Measurements from ENCODE around the gene SCIN. TPM values are rescaled to one million over a fixed set of nuclear protein-coding genes. Genes with fewer than 3 reads are reported as not detected.
A peak's percentile ranks its signal among the peaks of the same experiment; 100 is the strongest.
"Not testable (repeated sequence)": the region's sequence is repeated elsewhere in the genome, so short reads cannot be mapped to it uniquely, and the experiment has no call there.

SCIN gene
- total and polyA plus RNA-seq, 4 donors = 0.23 to 9.1 (median 2.9) TPM

DNA sequence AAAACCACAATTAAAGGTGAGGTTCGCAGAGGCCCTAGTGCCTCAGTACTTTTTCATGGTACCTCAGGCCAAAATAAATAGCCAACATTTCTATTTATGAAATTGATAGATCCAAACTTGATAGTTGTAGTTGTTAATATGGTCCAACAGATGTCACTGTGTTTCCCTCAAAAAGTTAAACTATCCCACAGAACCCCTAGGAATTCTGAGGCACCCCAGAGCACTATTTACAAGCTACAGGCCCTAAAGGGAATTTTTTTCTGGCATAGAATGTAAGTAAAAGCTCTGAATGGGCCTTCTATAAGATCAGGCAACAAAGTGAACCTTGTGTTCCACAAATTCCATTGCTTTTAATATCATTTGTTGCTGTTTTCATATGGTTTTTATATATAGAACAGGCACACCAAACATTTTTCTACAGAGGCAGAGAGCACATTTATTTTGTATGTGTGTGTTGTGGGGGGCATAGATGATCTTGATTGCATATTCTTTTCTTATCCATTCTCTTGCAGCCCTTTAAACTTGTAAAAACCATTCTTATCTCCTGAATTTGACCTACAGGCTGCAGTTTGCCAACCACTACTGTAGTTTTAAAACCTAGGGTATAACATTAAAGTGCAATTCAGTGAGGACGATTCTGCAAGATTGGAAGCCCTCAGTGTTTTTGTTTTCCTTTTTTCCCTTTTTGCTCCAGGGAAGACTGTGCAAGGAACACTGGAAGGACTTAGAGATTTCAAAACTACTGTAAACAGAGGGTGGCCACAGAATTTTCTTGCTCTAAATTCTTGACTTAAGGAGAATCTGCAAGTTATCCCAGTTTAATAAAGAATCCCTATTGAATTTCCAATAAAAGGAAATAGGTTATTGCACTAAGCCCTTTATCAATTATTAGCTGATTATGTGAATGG, 113.4 kb downstream of the SCIN start:
- Histone ChIP-seq H3K27ac (ENCODE audit: low read depth in 1 of 2, low read length in 2 of 2) (no peak overlapping the region), H3K27me3 (ENCODE audit: control insufficient read depth in 1 of 2, insufficient read depth in 2 of 2, low read length in 1 of 2) (peaks cover 0 to 1% of the 10 kb centered on the region in 2 donors), H3K36me3 (ENCODE audit: control insufficient read depth in 1 of 2, insufficient read depth in 2 of 2, low read length in 1 of 2) (no peaks in the 10 kb centered on the region), H3K4me1 (ENCODE audit: control insufficient read depth in 1 of 2, insufficient read depth in 2 of 2, low read length in 2 of 2) (no peaks in the 10 kb centered on the region), H3K4me3 (ENCODE audit: low read length in 2 of 2) (no peak overlapping the region), H3K9me3 (ENCODE audit: control insufficient read depth, low read length) (no peaks in the 10 kb centered on the region)
- 26 to 32% methylated on average over 2 of the region's 2 CpGs for WGBS, 2 donors
- DNase-seq = no peak
- no peak for ATAC-seq (ENCODE audit: low FRiP score)
- intact Hi-C loops (cut with DNase I) = loop anchor here (5.0 to 10.0 kb wide), 2 partner anchors 201 to 578 kb away; no protein-coding TSS in a partner anchor

DNA sequence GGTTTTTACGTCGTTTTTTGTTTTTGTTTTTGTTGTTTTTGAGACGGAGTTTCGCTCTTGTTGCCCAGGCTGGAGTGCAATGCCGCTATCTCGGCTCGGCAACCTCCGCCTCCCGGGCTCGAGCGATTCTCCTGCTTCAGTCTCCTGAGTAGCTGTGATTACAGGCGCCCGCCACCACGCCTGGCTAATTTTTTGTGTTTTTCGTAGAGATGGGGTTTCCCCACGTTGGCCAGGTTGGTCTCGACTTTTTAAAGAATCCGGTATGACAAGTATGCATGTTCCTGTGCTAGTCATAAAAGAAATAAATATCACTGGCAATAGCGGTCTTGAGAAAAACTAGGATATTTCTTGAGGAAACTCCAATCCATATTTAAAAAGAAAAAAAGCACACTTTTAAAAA, 114.2 kb downstream of the SCIN start:
- intact Hi-C loops (cut with DNase I) = loop anchor here (5.0 to 10.0 kb wide), 2 partner anchors 200 to 578 kb away; no protein-coding TSS in a partner anchor
- DNase-seq (no peak), ATAC-seq (ENCODE audit: low FRiP score) (no peak)
- H3K27ac ChIP-seq (ENCODE audit: low read depth in 1 of 2, low read length in 2 of 2) = no peak overlapping the region
- H3K4me1 ChIP-seq (ENCODE audit: control insufficient read depth in 1 of 2, insufficient read depth in 2 of 2, low read length in 2 of 2) = no peaks in the 10 kb centered on the region
- H3K27me3 ChIP-seq (ENCODE audit: control insufficient read depth in 1 of 2, insufficient read depth in 2 of 2, low read length in 1 of 2) = no peaks in the 10 kb centered on the region
- no peaks in the 10 kb centered on the region for H3K36me3 ChIP-seq (ENCODE audit: control insufficient read depth in 1 of 2, insufficient read depth in 2 of 2, low read length in 1 of 2)
- WGBS, 2 donors = 88 to 89% methylated on average over 19 of the region's 19 CpGs
- no peaks in the 10 kb centered on the region for H3K9me3 ChIP-seq (ENCODE audit: control insufficient read depth, low read length)
- H3K4me3 ChIP-seq (ENCODE audit: low read length in 2 of 2) = no peak overlapping the region

DNA sequence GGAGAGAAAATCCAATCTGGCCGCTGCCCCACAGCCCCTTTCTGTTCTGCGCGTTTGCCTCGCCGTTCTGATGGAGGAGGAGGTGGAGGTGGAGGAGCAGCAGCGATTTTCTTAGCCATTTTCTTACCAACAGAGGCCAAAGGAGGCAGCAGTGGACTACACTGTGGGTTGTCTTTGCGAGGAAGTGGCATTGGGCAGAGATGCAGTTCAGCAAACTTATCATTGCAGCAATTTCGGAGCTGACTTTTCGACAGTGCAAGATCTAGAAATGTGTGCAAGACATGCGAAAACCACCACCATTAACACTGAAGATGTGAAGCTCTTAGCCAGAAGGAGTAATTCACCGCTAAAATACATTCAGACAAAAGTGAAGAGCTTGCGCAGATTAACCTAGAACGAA, 115.0 kb downstream of the SCIN start:
- Histone ChIP-seq H3K4me1 (ENCODE audit: control insufficient read depth in 1 of 2, insufficient read depth in 2 of 2, low read length in 2 of 2) (no peaks in the 10 kb centered on the region), H3K9me3 (ENCODE audit: control insufficient read depth, low read length) (no peaks in the 10 kb centered on the region), H3K27ac (ENCODE audit: low read depth in 1 of 2, low read length in 2 of 2) (no peak overlapping the region), H3K27me3 (ENCODE audit: control insufficient read depth in 1 of 2, insufficient read depth in 2 of 2, low read length in 1 of 2) (no peaks in the 10 kb centered on the region), H3K4me3 (ENCODE audit: low read length in 2 of 2) (no peak overlapping the region), H3K36me3 (ENCODE audit: control insufficient read depth in 1 of 2, insufficient read depth in 2 of 2, low read length in 1 of 2) (no peaks in the 10 kb centered on the region)
- DNase-seq (no peak), ATAC-seq (ENCODE audit: low FRiP score) (no peak)
- 53 to 67% methylated on average over 13 of the region's 13 CpGs for WGBS, 2 donors
- intact Hi-C loops (cut with DNase I) = loop anchor here (5.0 to 10.0 kb wide), 2 partner anchors 199 to 577 kb away; no protein-coding TSS in a partner anchor

- no peaks in the 10 kb centered on the region for H3K4me1 ChIP-seq (ENCODE audit: control insufficient read depth in 1 of 2, insufficient read depth in 2 of 2, low read length in 2 of 2)
- peak; percentile 96 to 97 for DNase-seq
- intact Hi-C loops (cut with DNase I) = loop anchor here (5.0 to 10.0 kb wide), 2 partner anchors 198 to 576 kb away; no protein-coding TSS in a partner anchor
- ATAC-seq (ENCODE audit: low FRiP score) = peak; percentile 96
- H3K4me3 ChIP-seq (ENCODE audit: low read length in 2 of 2) = peak overlapping the region; percentile 73 to 93
- no peaks in the 10 kb centered on the region for H3K9me3 ChIP-seq (ENCODE audit: control insufficient read depth, low read length)
- 5 to 7% methylated on average over 42 to 54 of the region's 54 CpGs for WGBS, 2 donors
- H3K27ac ChIP-seq (ENCODE audit: low read depth in 1 of 2, low read length in 2 of 2) = no peak overlapping the region
- no peaks in the 10 kb centered on the region for H3K36me3 ChIP-seq (ENCODE audit: control insufficient read depth in 1 of 2, insufficient read depth in 2 of 2, low read length in 1 of 2)
- no peaks in the 10 kb centered on the region for H3K27me3 ChIP-seq (ENCODE audit: control insufficient read depth in 1 of 2, insufficient read depth in 2 of 2, low read length in 1 of 2)
Measured at GRCh38 chr7:12686234-12686890, 115.8 kb downstream of the SCIN start.

DNA sequence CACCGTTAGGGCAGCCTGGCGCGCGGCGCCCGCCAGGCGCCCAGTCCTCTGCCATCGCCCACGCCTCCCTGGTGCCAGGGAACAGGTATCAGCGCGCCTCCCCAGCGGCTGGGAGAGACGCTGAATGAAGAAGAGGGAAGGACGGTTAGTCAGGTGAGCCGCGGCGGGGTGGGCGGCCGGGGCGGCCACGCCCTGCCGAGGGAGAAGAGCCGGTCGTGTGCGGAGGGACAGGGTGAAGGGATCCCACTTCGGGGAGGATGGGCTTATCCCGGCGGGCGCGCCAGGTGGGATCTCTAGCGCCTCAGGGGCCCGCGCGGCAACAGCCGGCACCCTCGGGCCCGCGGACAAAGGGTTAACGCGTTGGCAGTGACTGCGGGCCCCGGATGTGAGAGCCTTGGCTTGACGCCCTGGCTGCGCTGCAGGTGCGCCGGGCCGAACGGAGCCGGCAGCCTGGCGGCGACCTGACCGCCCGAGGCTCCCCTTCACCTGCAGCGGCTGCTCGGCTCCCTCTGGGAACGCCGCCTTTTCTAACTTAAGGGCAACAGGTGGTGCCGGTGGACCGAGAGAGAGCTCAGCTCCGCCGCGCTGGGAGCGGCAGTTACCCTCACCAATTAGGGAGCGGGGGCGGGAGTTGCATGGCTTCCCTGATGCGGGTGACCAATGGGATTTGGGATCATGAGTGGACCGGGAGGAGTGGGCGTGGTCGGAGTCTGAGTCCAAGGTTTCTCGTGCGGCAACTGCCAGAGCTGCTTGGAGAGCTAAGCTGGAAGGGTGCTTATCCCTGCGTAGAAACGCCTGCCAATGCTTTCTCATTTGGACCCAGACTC, 116.6 kb downstream of the SCIN start, which contains the start of gene ARL4A:
ARL4A (plus strand) TSS at position 743 of the 827 bp plus-strand sequence. CDS start 622 bp downstream, outside the sequence.
- ATAC-seq (ENCODE audit: low FRiP score) = peak; percentile 97
- Histone ChIP-seq H3K36me3 (ENCODE audit: control insufficient read depth in 1 of 2, insufficient read depth in 2 of 2, low read length in 1 of 2) (no peaks in the 10 kb centered on the region), H3K9me3 (ENCODE audit: control insufficient read depth, low read length) (no peaks in the 10 kb centered on the region), H3K27me3 (ENCODE audit: control insufficient read depth in 1 of 2, insufficient read depth in 2 of 2, low read length in 1 of 2) (no peaks in the 10 kb centered on the region), H3K27ac (ENCODE audit: low read depth in 1 of 2, low read length in 2 of 2) (peak within 1 kb of the TSS in 1 of 2 donors; percentile 3), H3K4me1 (ENCODE audit: control insufficient read depth in 1 of 2, insufficient read depth in 2 of 2, low read length in 2 of 2) (no peaks in the 10 kb centered on the region), H3K4me3 (ENCODE audit: low read length in 2 of 2) (peak within 1 kb of the TSS; percentile 73 to 93)
- intact Hi-C loops (cut with DNase I) = loop anchor here (5.0 to 10.0 kb wide), 2 partner anchors 198 to 575 kb away; no protein-coding TSS in a partner anchor
- DNase-seq = peak; percentile 99
- 0% methylated on average over 55 to 73 of the region's 73 CpGs for WGBS, 2 donors

- 2 to 4% methylated on average over 12 of the region's 12 CpGs for WGBS, 2 donors
- Histone ChIP-seq H3K4me3 (ENCODE audit: low read length in 2 of 2) (peak overlapping the region; percentile 2 to 73), H3K27ac (ENCODE audit: low read depth in 1 of 2, low read length in 2 of 2) (no peak overlapping the region), H3K27me3 (ENCODE audit: control insufficient read depth in 1 of 2, insufficient read depth in 2 of 2, low read length in 1 of 2) (no peaks in the 10 kb centered on the region), H3K36me3 (ENCODE audit: control insufficient read depth in 1 of 2, insufficient read depth in 2 of 2, low read length in 1 of 2) (no peaks in the 10 kb centered on the region), H3K9me3 (ENCODE audit: control insufficient read depth, low read length) (no peaks in the 10 kb centered on the region), H3K4me1 (ENCODE audit: control insufficient read depth in 1 of 2, insufficient read depth in 2 of 2, low read length in 2 of 2) (no peaks in the 10 kb centered on the region)
- ATAC-seq (ENCODE audit: low FRiP score) (no peak), DNase-seq (no peak)
- intact Hi-C loops (cut with DNase I) = loop anchor here (5.0 to 10.0 kb wide), 2 partner anchors 197 to 575 kb away; no protein-coding TSS in a partner anchor
Measured at GRCh38 chr7:12687718-12688171, 117.2 kb downstream of the SCIN start.

DNA sequence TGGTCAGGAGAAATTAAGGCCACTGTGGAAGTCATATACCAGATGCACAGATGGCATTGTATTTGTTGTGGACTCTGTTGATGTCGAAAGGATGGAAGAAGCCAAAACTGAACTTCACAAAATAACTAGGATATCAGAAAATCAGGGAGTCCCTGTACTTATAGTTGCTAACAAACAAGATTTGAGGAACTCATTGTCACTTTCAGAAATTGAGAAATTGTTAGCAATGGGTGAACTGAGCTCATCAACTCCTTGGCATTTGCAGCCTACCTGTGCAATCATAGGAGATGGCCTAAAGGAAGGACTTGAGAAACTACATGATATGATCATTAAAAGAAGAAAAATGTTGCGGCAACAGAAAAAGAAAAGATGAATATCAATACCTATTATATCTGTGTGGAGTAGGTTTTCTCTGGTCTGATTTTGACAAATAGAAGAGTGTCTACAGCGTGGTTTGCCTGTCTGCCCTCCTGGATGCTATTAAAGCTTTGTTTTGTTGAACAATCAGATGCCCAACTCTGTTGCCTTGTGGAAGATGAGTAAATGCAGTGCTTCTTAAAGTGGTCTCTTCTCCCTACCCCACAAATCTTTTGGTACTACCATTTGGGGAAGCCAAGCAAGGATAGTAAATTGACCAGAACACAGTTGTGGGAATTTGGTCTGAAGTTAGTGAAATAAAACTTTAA, 118.1 kb downstream of the SCIN start:
- H3K27ac ChIP-seq (ENCODE audit: low read depth in 1 of 2, low read length in 2 of 2); H3K27me3 ChIP-seq (ENCODE audit: control insufficient read depth in 1 of 2, insufficient read depth in 2 of 2, low read length in 1 of 2); H3K4me3 ChIP-seq (ENCODE audit: low read length in 2 of 2); ATAC-seq (ENCODE audit: low FRiP score); DNase-seq; H3K36me3 ChIP-seq (ENCODE audit: control insufficient read depth in 1 of 2, insufficient read depth in 2 of 2, low read length in 1 of 2); H3K4me1 ChIP-seq (ENCODE audit: control insufficient read depth in 1 of 2, insufficient read depth in 2 of 2, low read length in 2 of 2); H3K9me3 ChIP-seq (ENCODE audit: control insufficient read depth, low read length): not testable (repeated sequence)
- intact Hi-C loops (cut with DNase I) = loop anchor here (5.0 to 10.0 kb wide), 2 partner anchors 196 to 574 kb away; no protein-coding TSS in a partner anchor
- WGBS, 2 donors = 90 to 93% methylated on average over 2 to 3 of the region's 3 CpGs
